DMS53 (cell line): ENCODE data around the gene ADGRD2.
A peak's percentile ranks its signal among the peaks of the same experiment; 100 is the strongest.

Experiments
- DNase-seq: peaks from one replicate; lab custom pipeline; 2025; lab: John Stamatoyannopoulos, UW

The ADGRD2 gene

GRCh38 chr9:124479947-124480620 is 29.8 kb downstream of the ADGRD2 start:
- no peak for DNase-seq

GRCh38 chr9:124480621-124480981 is 30.4 kb downstream of the ADGRD2 start:
- peak; percentile 78 for DNase-seq

- no peak for DNase-seq
These were observed 30.9 kb downstream of the ADGRD2 start for GRCh38 chr9:124481115-124481514.

- DNase-seq: peak; percentile 37
These were observed 32.3 kb downstream of the ADGRD2 start for GRCh38 chr9:124482431-124483031.

GRCh38 chr9:124483481-124483880 is 33.2 kb downstream of the ADGRD2 start:
- no peak for DNase-seq

GRCh38 chr9:124485201-124485600 is 35.0 kb downstream of the ADGRD2 start:
- DNase-seq: no peak

- DNase-seq: no peak
These were observed 35.7 kb downstream of the ADGRD2 start for GRCh38 chr9:124485936-124486335.

- no peak for DNase-seq
These were observed 36.6 kb downstream of the ADGRD2 start for GRCh38 chr9:124486778-124487259.

GRCh38 chr9:124487260-124488182 is 37.3 kb downstream of the ADGRD2 start:
- no peak for DNase-seq

GRCh38 chr9:124488641-124489210 is 38.5 kb downstream of the ADGRD2 start:
- DNase-seq: no peak

- DNase-seq: peak; percentile 48
These were observed 39.0 kb downstream of the ADGRD2 start for GRCh38 chr9:124489222-124489621.

- DNase-seq: no peak
These were observed 39.8 kb downstream of the ADGRD2 start for GRCh38 chr9:124490004-124490403.

- peak; percentile 22 for DNase-seq
These were observed 41.1 kb downstream of the ADGRD2 start for GRCh38 chr9:124491049-124491975.

GRCh38 chr9:124492818-124493217 is 42.6 kb downstream of the ADGRD2 start:
- DNase-seq: no peak

GRCh38 chr9:124493218-124493617 is 43.0 kb downstream of the ADGRD2 start:
- no peak for DNase-seq

- no peak for DNase-seq
These were observed 43.7 kb downstream of the ADGRD2 start for GRCh38 chr9:124493794-124494479.

GRCh38 chr9:124495126-124496074 is 45.1 kb downstream of the ADGRD2 start:
- DNase-seq: no peak

- DNase-seq: no peak
These were observed 45.8 kb downstream of the ADGRD2 start for GRCh38 chr9:124496075-124496449.

GRCh38 chr9:124496463-124496862 is 46.2 kb downstream of the ADGRD2 start:
- DNase-seq: no peak

GRCh38 chr9:124497441-124497840 is 47.2 kb downstream of the ADGRD2 start:
- no peak for DNase-seq
